NCI-H2227 (cell line): Measurements from ENCODE around the gene ZDHHC7.

ENCODE experiments used
- DNase-seq: peaks from one replicate; lab custom pipeline; 2025; ENCODE audit not compliant: unreplicated experiment; lab: John Stamatoyannopoulos, UW

The ZDHHC7 gene

GRCh38 chr16:85019659-85020245, 8.4 kb upstream of the ZDHHC7 start:
- DNase-seq = no peak

GRCh38 chr16:85018529-85019236, 7.3 kb upstream of the ZDHHC7 start:
- DNase-seq = no peak

GRCh38 chr16:85017633-85018032, 6.3 kb upstream of the ZDHHC7 start:
- no peak for DNase-seq

- no peak for DNase-seq
Measured at GRCh38 chr16:85017151-85017550, 5.8 kb upstream of the ZDHHC7 start.

- DNase-seq = no peak
Measured at GRCh38 chr16:85015481-85016187, 4.3 kb upstream of the ZDHHC7 start.

- DNase-seq = no peak
Measured at GRCh38 chr16:85014311-85014710, 3.0 kb upstream of the ZDHHC7 start.

- no peak for DNase-seq
Measured at GRCh38 chr16:85011846-85012284, 530 bp upstream of the ZDHHC7 start.

GRCh38 chr16:85010446-85010930, 847 bp downstream of the ZDHHC7 start:
- no peak for DNase-seq

- DNase-seq = no peak
Measured at GRCh38 chr16:85008271-85008670, 3.1 kb downstream of the ZDHHC7 start.

- DNase-seq = no peak
Measured at GRCh38 chr16:85007496-85008214, 3.7 kb downstream of the ZDHHC7 start.

- DNase-seq = no peak
Measured at GRCh38 chr16:85006639-85007038, 4.7 kb downstream of the ZDHHC7 start.

- no peak for DNase-seq
Measured at GRCh38 chr16:85005285-85006069, 5.9 kb downstream of the ZDHHC7 start.

GRCh38 chr16:85004587-85005205, 6.6 kb downstream of the ZDHHC7 start:
- DNase-seq = no peak

- no peak for DNase-seq
Measured at GRCh38 chr16:85003725-85004586, 7.4 kb downstream of the ZDHHC7 start.

- DNase-seq = no peak
Measured at GRCh38 chr16:85003076-85003475, 8.3 kb downstream of the ZDHHC7 start.

- no peak for DNase-seq
Measured at GRCh38 chr16:85002608-85003007, 8.7 kb downstream of the ZDHHC7 start.

- DNase-seq = no peak
Measured at GRCh38 chr16:85002099-85002541, 9.2 kb downstream of the ZDHHC7 start.

- DNase-seq = no peak
Measured at GRCh38 chr16:84999857-85000480, 11.4 kb downstream of the ZDHHC7 start.

GRCh38 chr16:84999200-84999599, 12.1 kb downstream of the ZDHHC7 start:
- no peak for DNase-seq
